NCI-H146 treated with DMSO at 0.1 percent for 48 hours (cell line): ENCODE measurements around the gene DNAJC5.
"Not testable (repeated sequence)": the region's sequence is repeated elsewhere in the genome, so short reads cannot be mapped to it uniquely, and the experiment has no call there.

Experiments
- DNase-seq: peaks from one replicate; lab custom pipeline; 2025; ENCODE audit not compliant: unreplicated experiment; lab: John Stamatoyannopoulos, UW

DNAJC5 gene

GRCh38 chr20:63894358-63895201 lies at the start of gene DNAJC5:
Gene DNAJC5 (plus strand): TSS chr20:63895126. CDS start chr20:63928346, 33,220 bp downstream.
- DNase-seq: peak; percentile 85

DNA sequence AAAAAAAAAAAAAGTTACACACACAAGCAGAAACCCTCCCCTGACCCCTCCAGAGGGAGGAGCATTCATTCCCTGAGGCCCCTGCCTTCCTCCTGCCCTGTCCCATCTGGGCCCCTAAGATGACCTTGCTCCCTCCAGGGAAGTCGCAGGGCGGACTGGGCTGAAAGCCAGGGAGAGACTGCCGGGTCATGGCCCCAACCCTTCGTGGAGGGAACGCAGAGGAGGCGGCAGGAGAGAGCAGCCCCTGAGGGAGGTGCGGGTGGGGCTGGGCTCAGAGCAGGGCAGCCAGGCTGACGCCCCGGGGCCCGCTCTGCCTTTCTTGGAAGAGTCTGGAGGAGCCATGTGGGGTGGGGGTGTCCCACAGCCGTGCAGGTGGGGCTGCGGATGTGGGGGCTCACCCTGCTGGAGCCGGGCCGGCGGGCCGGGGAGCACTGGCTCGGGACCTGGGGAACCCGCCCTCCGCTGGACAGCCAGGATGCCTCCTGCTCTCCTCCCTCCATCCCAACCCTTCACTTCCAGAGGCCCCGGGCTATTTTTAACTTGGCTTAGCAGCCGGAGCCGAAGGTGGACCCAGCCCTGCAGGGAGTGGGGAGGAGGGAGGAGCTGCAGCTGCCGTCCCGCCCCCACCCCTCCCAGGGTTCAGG lies 48.7 kb upstream of the DNAJC5 start:
- no peak for DNase-seq

- DNase-seq: no peak
These were observed 48.1 kb upstream of the DNAJC5 start for GRCh38 chr20:63846888-63847236.

GRCh38 chr20:63847237-63848002 lies 47.5 kb upstream of the DNAJC5 start:
- no peak for DNase-seq

- no peak for DNase-seq
These were observed 46.7 kb upstream of the DNAJC5 start for GRCh38 chr20:63848003-63848911.

- no peak for DNase-seq
These were observed 44.0 kb upstream of the DNAJC5 start for GRCh38 chr20:63850689-63851547.

GRCh38 chr20:63851548-63851943 lies 43.4 kb upstream of the DNAJC5 start:
- DNase-seq: not testable (repeated sequence)

DNA sequence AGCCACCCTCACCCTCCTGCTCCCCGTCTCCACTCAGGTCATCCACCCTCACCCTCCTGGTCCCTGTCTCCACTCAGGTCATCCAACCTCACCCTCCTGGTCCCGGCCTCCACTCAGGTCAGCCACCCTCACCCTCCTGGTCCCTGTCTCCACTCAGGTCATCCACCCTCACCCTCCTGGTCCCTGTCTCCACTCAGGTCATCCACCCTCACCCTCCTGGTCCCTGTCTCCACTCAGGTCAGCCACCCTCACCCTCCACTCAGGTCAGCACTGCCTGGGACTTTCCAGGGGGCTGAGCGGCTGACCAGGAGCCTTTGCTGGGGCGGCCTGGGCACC lies 41.2 kb upstream of the DNAJC5 start:
- not testable (repeated sequence) for DNase-seq

DNA sequence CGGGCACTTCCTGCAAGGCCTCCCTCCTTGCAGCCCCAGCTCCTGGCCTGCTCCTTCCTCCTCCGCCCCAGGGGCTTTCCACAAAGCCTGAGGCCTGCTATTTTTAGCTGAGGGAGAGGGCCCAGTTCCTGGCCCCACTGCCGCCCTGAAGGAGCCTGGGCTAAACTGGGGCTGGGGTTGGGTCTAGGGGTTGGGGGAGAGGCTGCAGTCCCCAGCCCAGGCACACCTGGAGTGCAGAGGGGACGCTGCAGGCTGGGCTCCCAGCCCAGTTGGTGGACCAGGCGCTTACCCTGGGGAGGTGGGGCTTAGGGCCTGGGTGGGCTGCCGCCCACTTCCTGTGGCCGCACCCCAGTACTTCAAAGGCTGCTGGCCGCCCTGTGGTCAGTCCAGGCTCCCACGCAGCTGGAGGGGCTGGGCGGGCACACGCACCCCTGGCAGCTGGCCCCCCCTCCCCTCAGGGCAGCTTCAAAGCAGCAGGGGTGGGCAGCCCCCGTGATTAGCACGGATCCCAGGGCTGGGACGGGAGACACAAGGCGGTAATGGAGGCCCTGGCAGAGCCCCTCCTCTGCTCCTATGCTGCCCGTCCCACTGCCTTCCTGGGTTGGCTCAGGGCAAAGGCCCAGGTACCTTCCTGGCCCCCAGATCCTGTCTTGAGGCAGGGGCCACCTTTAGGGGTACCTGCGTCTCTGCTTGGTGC lies 40.7 kb upstream of the DNAJC5 start:
- no peak for DNase-seq

- no peak for DNase-seq
These were observed 40.1 kb upstream of the DNAJC5 start for GRCh38 chr20:63854766-63855362.

DNA sequence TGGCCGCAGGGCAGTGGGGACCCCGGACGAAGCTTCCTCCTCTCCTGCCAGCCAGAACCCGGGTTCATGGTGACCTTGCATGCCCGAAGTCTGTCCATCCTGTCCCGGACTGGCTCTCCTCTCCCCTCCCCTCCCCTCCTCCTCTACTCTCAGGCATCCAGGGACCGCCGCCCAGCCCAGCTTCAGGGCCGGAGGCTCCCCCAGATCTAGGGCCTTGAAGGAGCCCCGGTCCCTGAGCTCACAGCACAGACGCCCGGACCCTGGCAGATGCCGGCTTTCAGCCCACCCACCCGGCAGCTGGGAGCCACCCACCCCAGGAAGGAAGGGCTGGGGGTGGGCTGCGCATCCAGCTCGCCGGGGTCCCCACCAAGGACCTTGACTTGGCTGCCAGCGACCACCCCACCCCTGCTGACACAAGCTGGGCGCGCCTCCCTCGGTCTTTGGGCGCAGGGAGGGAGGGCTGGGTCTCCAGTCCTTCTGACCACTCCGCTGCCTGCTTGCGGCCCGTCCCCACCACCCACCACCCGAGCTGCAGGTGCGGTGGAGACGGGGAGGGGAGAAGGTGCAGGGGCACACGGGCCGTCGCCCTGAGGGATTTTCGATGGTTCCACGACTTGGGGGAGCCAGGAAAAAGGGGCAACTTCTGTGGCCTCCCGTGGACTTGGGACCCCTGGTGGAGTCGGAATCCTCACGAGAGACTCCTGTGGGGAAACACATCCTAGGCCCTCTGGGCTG lies 39.4 kb upstream of the DNAJC5 start:
- DNase-seq: no peak

GRCh38 chr20:63856098-63856511 lies 38.8 kb upstream of the DNAJC5 start:
- DNase-seq: no peak

DNA sequence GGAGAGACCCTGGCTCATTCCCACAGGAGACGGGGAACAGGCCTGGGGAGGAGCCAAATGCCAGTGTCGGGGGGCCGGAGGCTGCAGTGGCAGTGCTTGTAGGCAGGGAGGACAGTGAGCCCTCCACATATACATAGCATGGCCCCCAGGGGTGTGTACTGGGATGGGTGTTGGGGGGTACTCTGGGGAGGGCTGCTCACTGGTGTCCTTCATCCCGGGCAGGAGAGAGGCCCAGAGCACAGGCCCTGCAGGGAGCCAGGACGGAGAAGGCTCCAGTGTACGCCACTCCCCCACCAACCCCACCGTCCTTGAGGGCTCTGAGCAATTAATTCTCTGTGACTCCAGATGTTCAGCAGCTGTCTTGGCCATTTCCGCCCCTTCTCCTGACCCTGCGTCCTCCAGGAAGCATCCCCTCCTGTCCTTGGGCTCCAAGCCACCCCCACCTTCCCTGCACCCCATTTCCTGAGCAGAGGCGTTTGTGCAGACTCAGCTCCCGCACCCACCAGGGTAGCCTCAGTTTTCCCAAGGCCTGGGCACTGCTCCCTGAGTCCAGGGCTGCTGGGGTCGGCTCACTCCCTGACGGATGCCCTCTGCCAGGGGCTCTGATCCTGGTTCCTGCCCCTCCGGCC lies 37.0 kb upstream of the DNAJC5 start:
- DNase-seq: no peak

DNA sequence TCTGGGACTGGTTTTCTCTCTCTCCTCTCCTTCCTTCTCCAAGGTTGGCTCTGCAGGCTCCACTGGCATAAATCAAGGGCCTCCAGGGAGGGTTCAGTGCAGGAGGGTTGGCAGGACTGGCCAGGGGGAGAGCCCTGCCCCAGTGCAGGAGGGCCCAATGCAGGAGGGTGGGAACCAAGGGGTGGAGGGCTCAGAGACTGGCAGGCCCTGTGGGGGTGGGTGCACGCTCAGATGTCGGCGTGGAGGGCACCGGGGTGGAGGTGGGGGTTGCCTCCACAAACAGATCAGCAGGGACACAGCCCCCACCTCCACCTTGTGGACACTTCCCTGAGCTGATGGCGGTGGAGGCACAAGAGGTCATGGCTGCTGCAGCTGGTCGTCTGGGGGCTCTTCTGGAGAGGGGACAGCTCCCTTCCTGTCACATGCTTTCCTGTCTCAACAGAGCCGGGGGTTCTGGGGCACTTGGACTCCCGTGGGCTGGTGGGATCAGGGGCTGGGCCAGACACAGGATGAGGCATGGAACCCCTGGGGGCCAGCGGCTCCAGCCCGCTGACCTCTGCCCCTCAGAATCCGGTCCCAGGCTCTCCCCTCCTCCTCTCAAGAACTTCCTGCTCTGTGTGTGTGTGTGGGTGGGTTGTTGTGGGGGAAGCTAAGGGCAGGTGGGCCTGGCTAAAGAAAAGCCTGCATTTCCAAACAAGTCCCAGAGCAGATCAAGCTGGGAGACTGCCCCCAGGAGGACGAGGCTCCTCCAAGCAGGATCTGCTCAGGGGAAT lies 36.3 kb upstream of the DNAJC5 start:
- no peak for DNase-seq

GRCh38 chr20:63859166-63859699 lies 35.7 kb upstream of the DNAJC5 start:
- DNase-seq: no peak

- no peak for DNase-seq
These were observed 34.4 kb upstream of the DNAJC5 start for GRCh38 chr20:63860325-63861051.
